HG02571 (cell line): ENCODE results near the gene GAB1.

Source experiments
- ATAC-seq: cut with Tn5 transposase; IDR thresholded peaks from one replicate; pipeline ENCODE4 v1.9.1; 2021; ENCODE audit warnings: mild to moderate bottlenecking, moderate library complexity; ENCODE audit not compliant: unreplicated experiment

Gene GAB1

GRCh38 chr4:143407888-143408287 is 71.2 kb downstream of the GAB1 start:
- no peak for ATAC-seq

DNA sequence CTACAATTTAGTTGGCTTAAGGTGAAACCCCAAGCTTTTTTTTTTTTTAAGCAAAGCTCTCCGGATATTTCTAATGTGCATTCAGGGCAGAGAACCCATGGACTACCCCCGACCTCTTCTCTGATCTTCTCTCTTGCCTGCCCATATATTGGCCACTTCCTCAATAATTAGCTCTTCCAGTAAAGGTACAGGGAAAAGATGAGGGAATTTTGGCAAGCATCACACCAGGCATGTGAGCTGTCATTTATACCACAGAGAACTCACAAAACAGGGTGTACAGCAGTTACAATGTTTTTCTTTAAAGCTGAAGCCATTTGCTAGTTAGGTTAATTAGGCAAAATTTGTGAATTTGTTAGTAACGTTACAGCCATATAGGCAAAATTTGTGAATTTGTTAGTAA is 73.3 kb downstream of the GAB1 start:
- ATAC-seq: no peak

GRCh38 chr4:143411527-143412419 is 75.1 kb downstream of the GAB1 start:
- ATAC-seq: no peak

DNA sequence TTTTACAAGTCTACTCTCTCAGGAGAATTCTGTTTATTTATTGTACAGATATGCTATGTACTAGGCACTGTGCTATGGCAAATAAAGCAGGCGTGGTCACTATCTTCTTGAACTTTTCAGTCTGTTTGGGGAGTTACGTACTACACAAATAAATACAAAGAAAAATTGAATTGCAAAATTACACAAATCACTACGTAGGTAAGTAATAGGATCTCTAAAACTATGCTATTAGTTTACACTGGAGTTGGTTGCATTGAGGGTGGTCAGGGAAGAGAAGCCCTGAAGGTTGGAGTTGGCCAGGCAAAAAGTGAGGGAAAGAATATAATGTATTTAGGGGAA is 75.7 kb downstream of the GAB1 start:
- no peak for ATAC-seq

DNA sequence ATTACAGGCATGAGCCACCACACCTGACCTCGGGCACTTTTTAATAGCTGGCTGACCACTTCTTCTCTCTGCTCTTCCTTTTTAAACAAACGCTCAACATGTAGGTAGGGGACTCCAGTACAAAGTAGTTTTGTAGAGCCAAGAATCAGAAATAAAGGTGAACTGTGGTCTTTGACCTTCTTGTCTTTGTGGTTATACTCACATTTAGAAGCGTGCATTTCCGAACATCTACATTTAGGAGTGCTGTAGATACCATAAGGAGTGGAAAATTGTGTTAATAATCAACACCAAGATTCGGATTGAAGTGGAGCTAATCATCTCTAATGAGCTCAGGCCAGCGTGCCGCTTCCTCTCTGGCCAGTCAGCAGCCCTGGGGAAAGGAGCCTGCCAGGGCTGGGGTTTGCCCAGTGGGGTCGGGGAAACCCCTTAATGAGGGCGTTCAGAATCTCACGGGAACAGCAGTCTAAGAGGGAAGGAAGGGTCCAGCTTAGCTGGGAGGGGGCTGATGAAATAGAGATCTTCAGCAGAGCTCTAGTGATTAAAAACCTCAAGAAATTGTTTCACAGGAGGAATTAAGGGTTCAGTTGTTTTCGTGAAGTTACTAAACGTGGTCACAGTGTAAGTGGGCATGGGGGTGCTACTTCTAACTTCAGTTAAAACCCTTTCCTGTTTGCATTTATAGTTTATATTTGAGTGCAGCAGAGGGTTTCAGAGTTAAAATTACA is 81.2 kb downstream of the GAB1 start:
- ATAC-seq: peak; percentile 92

DNA sequence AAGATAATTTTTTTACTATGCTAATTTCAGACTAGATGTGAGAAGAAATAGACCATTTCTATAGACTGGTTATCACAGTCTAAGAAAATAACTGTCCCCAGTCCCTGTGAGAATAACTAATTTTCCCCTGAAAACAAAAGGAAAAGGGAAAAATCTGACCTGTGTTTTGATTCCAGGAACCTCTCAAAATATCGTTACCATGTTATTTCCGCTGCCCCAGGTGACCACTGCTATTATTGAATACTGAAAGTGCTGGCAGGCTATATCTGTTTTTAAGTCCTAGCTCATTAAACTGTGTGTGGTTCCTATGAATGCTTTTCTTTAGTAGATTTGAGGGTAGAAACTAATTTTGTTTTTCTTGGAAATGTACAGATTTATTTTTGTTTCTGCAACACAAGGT is 83.6 kb downstream of the GAB1 start:
- no peak for ATAC-seq

GRCh38 chr4:143421609-143422008 is 84.9 kb downstream of the GAB1 start:
- ATAC-seq: no peak

DNA sequence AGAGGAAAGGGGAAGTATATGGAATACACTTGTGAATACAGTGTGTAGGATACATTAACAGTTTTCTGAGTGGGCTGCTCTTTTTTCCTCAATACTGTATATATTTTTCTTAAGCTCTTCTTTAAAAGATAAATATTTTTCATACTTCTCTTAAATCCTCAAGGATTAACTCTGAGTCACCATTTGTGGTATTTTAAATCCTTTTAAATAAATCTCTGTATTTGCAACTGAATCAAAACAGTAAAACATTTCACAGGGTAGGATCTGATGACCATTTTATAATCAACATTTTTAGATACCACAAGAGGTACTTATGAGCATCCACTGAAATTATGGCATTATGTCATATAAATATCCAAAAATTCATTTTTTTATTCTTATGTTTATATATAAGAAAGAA is 87.6 kb downstream of the GAB1 start:
- ATAC-seq: no peak

DNA sequence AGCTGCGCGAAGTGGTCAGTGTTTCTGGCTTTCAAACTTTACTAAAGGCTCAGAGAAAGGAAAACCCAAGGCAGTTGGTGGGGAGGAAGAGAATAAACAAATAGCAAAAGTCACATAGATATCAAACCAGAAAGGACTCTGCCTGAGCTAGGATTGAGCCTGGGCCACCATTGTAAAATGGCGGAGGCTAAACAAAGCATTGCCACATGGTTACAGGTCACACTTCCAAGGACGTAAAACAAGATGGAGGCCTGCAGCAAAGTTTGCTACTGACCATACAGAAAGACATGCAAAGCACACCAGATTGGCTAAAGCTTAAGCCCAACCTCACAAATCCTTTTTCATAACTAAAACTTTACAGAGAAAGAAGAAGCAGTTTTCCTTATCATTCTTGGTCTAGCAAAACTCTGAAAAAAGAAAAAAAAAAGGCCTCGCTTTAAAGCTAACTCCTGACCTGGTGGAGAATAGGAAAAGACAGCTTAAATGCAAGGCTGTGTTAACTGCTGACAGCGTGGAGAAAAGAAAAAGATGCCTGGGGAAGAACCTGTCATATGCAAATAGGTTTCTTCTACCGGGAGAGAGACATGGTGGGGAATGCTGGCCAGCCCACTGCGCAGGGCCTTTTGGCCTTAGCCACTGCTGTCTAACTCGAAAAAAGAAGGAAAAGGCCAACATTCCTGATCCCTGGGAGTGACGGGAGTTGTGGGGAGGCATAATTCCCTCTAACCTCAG is 95.0 kb downstream of the GAB1 start:
- no peak for ATAC-seq

- ATAC-seq: no peak
Observed at GRCh38 chr4:143432258-143432591, 95.5 kb downstream of the GAB1 start.

- no peak for ATAC-seq
Observed at GRCh38 chr4:143433231-143433630, 96.6 kb downstream of the GAB1 start.

DNA sequence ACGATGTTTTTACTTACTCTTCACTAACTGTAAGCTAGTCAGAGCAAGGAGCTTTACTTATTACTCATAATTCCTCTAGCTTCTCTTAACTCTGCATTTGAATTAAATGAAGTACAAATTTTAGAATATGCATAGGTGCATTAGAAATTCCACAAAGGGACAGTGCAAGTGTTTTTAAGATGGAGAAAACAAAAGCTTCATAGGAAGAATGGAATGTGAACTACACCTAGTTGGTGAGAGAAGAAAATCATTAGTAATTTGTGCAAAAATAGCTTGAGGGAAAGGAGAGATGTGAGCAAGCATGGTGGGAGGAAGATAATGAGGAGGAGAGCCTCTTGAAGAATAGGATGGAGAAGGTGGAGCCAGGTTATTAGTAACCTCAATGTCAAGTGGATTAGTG is 99.3 kb downstream of the GAB1 start:
- no peak for ATAC-seq

DNA sequence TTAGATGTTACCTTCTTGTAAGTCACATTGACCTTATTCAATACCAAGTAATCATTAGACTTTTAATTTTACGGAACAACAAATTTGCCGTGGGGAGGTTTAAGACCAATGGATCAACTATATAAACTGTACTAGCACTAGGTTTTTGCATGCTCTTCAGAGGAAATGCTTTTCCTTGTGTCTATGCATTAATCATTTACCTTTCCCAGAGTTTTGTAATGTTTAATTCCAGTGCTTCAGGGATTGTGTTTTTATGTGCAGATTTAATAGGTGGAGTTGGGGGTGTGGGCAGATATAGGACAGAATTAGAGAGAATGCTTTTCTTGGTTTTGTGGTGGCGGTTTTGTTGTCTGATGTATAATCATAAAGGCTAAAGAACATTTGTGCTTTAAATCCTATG is 100.8 kb downstream of the GAB1 start:
- no peak for ATAC-seq

- ATAC-seq: no peak
Observed at GRCh38 chr4:143437937-143438336, 101.3 kb downstream of the GAB1 start.

GRCh38 chr4:143438710-143439109 is 102.0 kb downstream of the GAB1 start:
- ATAC-seq: no peak

DNA sequence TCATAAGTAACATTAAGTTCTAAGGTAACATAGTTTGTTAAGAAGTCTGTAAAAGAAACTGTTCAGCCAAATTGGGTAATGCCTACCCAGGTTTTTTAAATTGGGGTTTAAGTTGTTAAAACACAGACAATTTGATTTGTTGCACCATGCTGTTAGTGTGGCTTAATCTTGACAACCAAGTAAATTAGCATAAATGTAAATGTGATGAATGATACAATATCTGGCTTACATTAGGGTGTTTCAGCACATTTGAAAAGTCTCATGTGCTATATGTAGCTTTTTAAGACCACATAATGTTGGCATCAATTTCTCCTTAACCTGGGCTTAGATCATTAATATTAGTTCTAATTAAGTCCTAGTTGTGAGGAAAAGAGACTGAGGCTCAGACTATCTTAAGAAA is 104.4 kb downstream of the GAB1 start:
- no peak for ATAC-seq

GRCh38 chr4:143441678-143442077 is 105.0 kb downstream of the GAB1 start:
- no peak for ATAC-seq

GRCh38 chr4:143443728-143444127 is 107.1 kb downstream of the GAB1 start:
- ATAC-seq: no peak

- ATAC-seq: no peak
Observed at GRCh38 chr4:143451186-143451585, 114.5 kb downstream of the GAB1 start.

GRCh38 chr4:143455211-143455610 is 118.5 kb downstream of the GAB1 start:
- no peak for ATAC-seq

- ATAC-seq: no peak
Observed at GRCh38 chr4:143458966-143459365, 122.3 kb downstream of the GAB1 start.
